ENCODE results near the gene UBA6. TPM values are rescaled to one million over a fixed set of nuclear protein-coding genes. Genes with fewer than 3 reads are reported as not detected.

The UBA6 gene
- total and polyA plus RNA-seq, 7 donors = 3.3 to 37.9 (median 14.3) TPM

- Histone ChIP-seq H3K27me3 (ENCODE audit: insufficient read depth in 3 of 3, low read length in 2 of 3) (no peaks in the 10 kb centered on the region), H3K27ac (peak overlapping the region; percentile 86), H3K4me3 (peak overlapping the region; percentile 96), H3K36me3 (ENCODE audit: insufficient read depth in 1 of 2, low read depth in 1 of 2) (no peaks in the 10 kb centered on the region), H3K4me1 (peaks cover 13% of the 10 kb centered on the region), H3K9me3 (no peaks in the 10 kb centered on the region)
- ATAC-seq (no peak), DNase-seq (no peak)
- 5 to 7% (median 7%) methylated on average over 4 of the region's 4 CpGs for WGBS, 3 donors
- TF ChIP-seq CTCF (IDR thresholded peaks at IDR 0.05) = no peak
- intact Hi-C loops (cut with DNase I) = loop anchor here (5.0 to 10.0 kb wide), 2 partner anchors 154 to 157 kb away; partner anchors contain the start of gene CENPC (in 2 of the 2)
Observed at GRCh38 chr4:67701517-67701850, 529 bp upstream of the UBA6 start.

- WGBS, 3 donors = 12 to 15% (median 14%) methylated on average over 11 of the region's 11 CpGs
- H3K4me3 ChIP-seq = peak overlapping the region; percentile 96
- no peak for DNase-seq
- TF ChIP-seq CTCF (IDR thresholded peaks at IDR 0.05) = no peak
- intact Hi-C loops (cut with DNase I) = loop anchor here (5.0 to 10.0 kb wide), 2 partner anchors 153 to 155 kb away; partner anchors contain the start of gene CENPC (in 2 of the 2)
- H3K4me1 ChIP-seq = peaks cover 13% of the 10 kb centered on the region
- H3K36me3 ChIP-seq (ENCODE audit: insufficient read depth in 1 of 2, low read depth in 1 of 2) = peaks cover 0 to 3% of the 10 kb centered on the region in 2 donors
- peak in 3 of 4 donors; percentile 10 to 13 (median 12) for ATAC-seq
- H3K9me3 ChIP-seq = no peaks in the 10 kb centered on the region
- H3K27ac ChIP-seq = peak overlapping the region; percentile 86
- no peaks in the 10 kb centered on the region for H3K27me3 ChIP-seq (ENCODE audit: insufficient read depth in 3 of 3, low read length in 2 of 3)
Observed at GRCh38 chr4:67700116-67700737, 728 bp downstream of the UBA6 start.

GRCh38 chr4:67699603-67700002 lies 1.4 kb downstream of the UBA6 start:
- WGBS, 3 donors = 88 to 94% (median 92%) methylated on average over 18 of the region's 18 CpGs
- Histone ChIP-seq H3K36me3 (ENCODE audit: insufficient read depth in 1 of 2, low read depth in 1 of 2) (peaks cover 0 to 7% of the 10 kb centered on the region in 2 donors), H3K27ac (no peak overlapping the region), H3K27me3 (ENCODE audit: insufficient read depth in 3 of 3, low read length in 2 of 3) (no peaks in the 10 kb centered on the region), H3K9me3 (no peaks in the 10 kb centered on the region), H3K4me1 (peaks cover 13% of the 10 kb centered on the region), H3K4me3 (peak overlapping the region; percentile 96)
- intact Hi-C loops (cut with DNase I) = loop anchor here (5.0 to 10.0 kb wide), 2 partner anchors 152 to 155 kb away; partner anchors contain the start of gene CENPC (in 2 of the 2)
- ATAC-seq = no peak
- DNase-seq = no peak
- no peak for TF ChIP-seq CTCF (IDR thresholded peaks at IDR 0.05)

- Histone ChIP-seq H3K36me3 (ENCODE audit: insufficient read depth in 1 of 2, low read depth in 1 of 2) (peaks cover 0 to 7% of the 10 kb centered on the region in 2 donors), H3K9me3 (no peaks in the 10 kb centered on the region), H3K27me3 (ENCODE audit: insufficient read depth in 3 of 3, low read length in 2 of 3) (no peaks in the 10 kb centered on the region), H3K27ac (no peak overlapping the region), H3K4me1 (peaks cover 13% of the 10 kb centered on the region), H3K4me3 (no peak overlapping the region)
- 78 to 94% (median 79%) methylated on average over 7 of the region's 7 CpGs for WGBS, 3 donors
- intact Hi-C loops (cut with DNase I) = no loop called here
- no peak for DNase-seq
- ATAC-seq = no peak
- TF ChIP-seq CTCF (IDR thresholded peaks at IDR 0.05) = no peak
Observed at GRCh38 chr4:67697860-67698687, 2.9 kb downstream of the UBA6 start.
